HepG2 (cell line): ENCODE data around the gene NENF. TPM values are rescaled to one million over a fixed set of nuclear protein-coding genes. Genes with fewer than 3 reads are reported as not detected.

Source experiments
- ATAC-seq: fragments of 200-7000 bp; cut with Tn5 transposase; 3 replicates; pipeline ENCODE4 v1.9.1; 2020; ENCODE audit warnings: mild to moderate bottlenecking, moderate library complexity
- BruUV-seq: library from RNA; stranded (reverse); fragments of 400-500 nt; replicated peaks from 2 replicates; lab custom pipeline; 2021; lab: Mats Ljungman, UMichigan
- CTCF ChIA-PET: fragments of 300-600 bp; formaldehyde crosslinking; extraction: SDS; loops from one replicate; lab custom pipeline; 2021; ENCODE audit warnings: low total read pairs, inconsistent platforms, low intra/inter-chr PET ratio; lab: Yijun Ruan, JAX
- POLR2A ChIA-PET: fragments of 350-600 bp; sonication (Branson Sonifier 250); formaldehyde crosslinking; loops from one replicate; lab custom pipeline; 2020; ENCODE audit warnings: antibody characterized with exemption, inconsistent platforms; lab: Yijun Ruan, JAX
- DNase-seq: peaks from one replicate; pipeline ENCODE4 v3.0.0-alpha.2; 2015; ENCODE audit warnings: low spot score
- FAIRE-seq: peaks from 3 replicates; lab custom pipeline; 2011; peaks lifted over from hg19 to GRCh38; lab: Jason Lieb, UNC
- H2AFZ ChIP-seq: one replicate; pipeline ENCODE4 v1.6.1; 2011; ENCODE audit warnings: low read length, inconsistent platforms
- H3K27ac ChIP-seq: fragments of 300-600 bp; 3 replicates; pipeline ENCODE4 v1.8.0; 2011; ENCODE audit warnings: mixed run types, mild to moderate bottlenecking, mixed read lengths, low read length, inconsistent platforms; ENCODE audit not compliant: insufficient read depth; ENCODE audit errors: extremely low read length
- H3K27me3 ChIP-seq, 2 experiments: fragments of 200-600 bp in 1 of 2; 2 replicates in 1 of 2; 3 replicates in 1 of 2; pipeline versions ENCODE4 v1.6.0 to v1.8.0; 2011; ENCODE audit warnings: low read length in 2 of 2, mild to moderate bottlenecking in 2 of 2, moderate library complexity in 2 of 2, inconsistent platforms in 1 of 2; ENCODE audit not compliant: insufficient read depth in 2 of 2, control insufficient read depth in 1 of 2
- H3K36me3 ChIP-seq, 2 experiments: fragments of 200-600 bp in 1 of 2; replicated peaks in 1 of 2; 2 replicates in 1 of 2; 3 replicates in 1 of 2; pipeline versions ENCODE4 v1.5.1 to v1.8.0; 2011; ENCODE audit warnings: low read length in 2 of 2, inconsistent platforms in 1 of 2; ENCODE audit not compliant: insufficient read depth in 2 of 2, control insufficient read depth in 1 of 2
- H3K4me1 ChIP-seq: 2 replicates; pipeline ENCODE4 v1.5.1; 2012; ENCODE audit warnings: low read length, inconsistent platforms; ENCODE audit not compliant: insufficient read depth
- H3K4me2 ChIP-seq: 2 replicates; pipeline ENCODE4 v1.6.0; 2011; ENCODE audit warnings: low read depth, low read length, inconsistent platforms
- H3K4me3 ChIP-seq, 3 experiments: fragments of 200-600 bp in 1 of 3; sonication (generic), shearing (Covaris generic) in 1 of 3; replicated peaks in 1 of 3; 2 replicates each; pipeline ENCODE4 v1.5.1; 2011 to 2016; ENCODE audit warnings: low read length in 3 of 3, inconsistent platforms in 2 of 3, low read depth in 2 of 3, mild to moderate bottlenecking in 2 of 3, control low read depth in 1 of 3, mixed read lengths in 1 of 3; ENCODE audit not compliant: insufficient read depth in 1 of 3
- H3K79me2 ChIP-seq: one replicate; pipeline ENCODE4 v1.6.1; 2011; ENCODE audit warnings: low read length, inconsistent platforms; ENCODE audit not compliant: insufficient read depth
- H3K9ac ChIP-seq: 2 replicates; pipeline ENCODE4 v1.6.0; 2011; ENCODE audit warnings: mild to moderate bottlenecking, low read depth, low read length, inconsistent platforms; ENCODE audit not compliant: insufficient read depth
- H3K9me3 ChIP-seq: 2 replicates; pipeline ENCODE4 v1.5.1; 2012; ENCODE audit warnings: mild to moderate bottlenecking, low read length
- H4K20me1 ChIP-seq: 2 replicates; pipeline ENCODE4 v1.6.0; 2011; ENCODE audit warnings: inconsistent platforms, mild to moderate bottlenecking, low read length, moderate library complexity; ENCODE audit not compliant: insufficient read depth
- GLI4 ChIP-seq: sonication (generic); formaldehyde crosslinking; IDR thresholded peaks from 2 replicates; pipeline ENCODE4 v1.5.1; 2020; ENCODE audit warnings: missing genetic modification reagents, mild to moderate bottlenecking, moderate library complexity, borderline replicate concordance
- GTF3A ChIP-seq: sonication (generic); formaldehyde crosslinking; conservative IDR thresholded peaks from 2 replicates; pipeline ENCODE4 v1.4.0; 2020; ENCODE audit warnings: mild to moderate bottlenecking, missing genetic modification reagents
- ISL2 ChIP-seq: sonication (generic); formaldehyde crosslinking; IDR thresholded peaks from 2 replicates; pipeline ENCODE4 v1.5.0; 2020; ENCODE audit warnings: missing genetic modification reagents
- NFIC ChIP-seq: IDR thresholded peaks from 2 replicates; pipeline ENCODE4 v1.6.1; 2012; ENCODE audit warnings: mild to moderate bottlenecking, low read length, inconsistent platforms
- PHB2 ChIP-seq: fragments of 450-650 bp; IDR thresholded peaks from 2 replicates; pipeline ENCODE4 v1.6.1; 2018; ENCODE audit not compliant: partially characterized antibody
- PRPF4 ChIP-seq: fragments of 200-400 bp; formaldehyde crosslinking; IDR thresholded peaks from 2 replicates; pipeline ENCODE4 v1.6.1; 2016; ENCODE audit warnings: low read length, low read depth; ENCODE audit not compliant: poor library complexity, severe bottlenecking
- SOX5 ChIP-seq: IDR thresholded peaks from 2 replicates; pipeline ENCODE4 v1.6.1; 2016; ENCODE audit warnings: borderline replicate concordance
- ZNF124 ChIP-seq: sonication (generic); formaldehyde crosslinking; IDR thresholded peaks from 2 replicates; pipeline ENCODE4 v1.4.0; 2020; ENCODE audit warnings: missing genetic modification reagents
- ZNF550 ChIP-seq: sonication (generic); formaldehyde crosslinking; IDR thresholded peaks from 2 replicates; pipeline ENCODE4 v1.4.0; 2020; ENCODE audit warnings: mild to moderate bottlenecking, missing genetic modification reagents, borderline replicate concordance
- ZNF564 ChIP-seq: sonication (generic); formaldehyde crosslinking; IDR thresholded peaks from 2 replicates; pipeline ENCODE4 v1.8.1; 2023; ENCODE audit warnings: mild to moderate bottlenecking, missing genetic modification reagents
- ZNF660 ChIP-seq: sonication (generic); formaldehyde crosslinking; IDR thresholded peaks from 2 replicates; pipeline ENCODE4 v1.5.1; 2020; ENCODE audit warnings: mild to moderate bottlenecking, low read depth, missing genetic modification reagents, borderline replicate concordance
- WGBS: methylation state at CpG from one replicate; pipeline ENCODE4 v1.1.6; 2017; ENCODE audit warnings: low lambda C conversion rate; 5-methylcytosine and 5-hydroxymethylcytosine counted together
- in situ Hi-C: cut with HindIII; loops from 2 replicates; pipeline ENCODE4 v1.10.0; 2017; ENCODE audit warnings: low pct_unique_long_range_greater_than_20kb; ENCODE audit not compliant: extremely low pct_ligation_motif_present
- intact Hi-C: fragments of 100-400 bp; cut with micrococcal nuclease; formaldehyde crosslinking; loops from one replicate; pipeline ENCODE4 v1.10.0; 2022; ENCODE audit not compliant: unreplicated experiment
- polyA plus RNA-seq, 8 experiments: library from polyadenylated mRNA; depleted of rRNA in 3 of 8; stranded (reverse) in 7 of 8; unstranded in 1 of 8; fragments of >200 nt; fragmentation: Illumina TruSeq in 4 of 8; extraction: Trizol in 4 of 8; gene quantifications; 2 replicates each; pipeline versions ENCODE4 v1.2.1 to v1.2.3, GENCODE V29; 2011 to 2016; ENCODE audit warnings: low read depth in 4 of 8, missing spikeins in 1 of 8, mixed read lengths in 1 of 8; ENCODE audit not compliant: insufficient read depth in 1 of 8
- total RNA-seq, 5 experiments: library from RNA; depleted of rRNA; stranded (reverse); fragments of >200 nt; fragmentation: Illumina TruSeq; extraction: Trizol; gene quantifications; 2 replicates each; pipeline ENCODE4 v1.2.3, GENCODE V29; 2016; ENCODE audit warnings: low read depth in 1 of 5
- TF ChIP-seq, protein P1 (sequence below): sonication (generic); formaldehyde crosslinking; IDR thresholded peaks from 2 replicates; pipeline ENCODE4 v1.5.0; 2020; ENCODE audit warnings: missing genetic modification reagents, mild to moderate bottlenecking, borderline replicate concordance
- TF ChIP-seq, protein P2 (sequence below): sonication (generic); formaldehyde crosslinking; IDR thresholded peaks from 2 replicates; pipeline ENCODE4 v1.9.0; 2021; ENCODE audit warnings: missing genetic modification reagents, borderline replicate concordance
- TF ChIP-seq, protein P3 (sequence below): sonication (generic); formaldehyde crosslinking; conservative IDR thresholded peaks from 2 replicates; pipeline ENCODE4 v1.8.0; 2022; ENCODE audit warnings: missing genetic modification reagents

Gene NENF
- total and polyA plus RNA-seq, 2 of the 13 experiments (the other 11 are each of a cell fraction or from before 2014, with no cell fraction given), result 31.7 to 40.4 TPM

DNA sequence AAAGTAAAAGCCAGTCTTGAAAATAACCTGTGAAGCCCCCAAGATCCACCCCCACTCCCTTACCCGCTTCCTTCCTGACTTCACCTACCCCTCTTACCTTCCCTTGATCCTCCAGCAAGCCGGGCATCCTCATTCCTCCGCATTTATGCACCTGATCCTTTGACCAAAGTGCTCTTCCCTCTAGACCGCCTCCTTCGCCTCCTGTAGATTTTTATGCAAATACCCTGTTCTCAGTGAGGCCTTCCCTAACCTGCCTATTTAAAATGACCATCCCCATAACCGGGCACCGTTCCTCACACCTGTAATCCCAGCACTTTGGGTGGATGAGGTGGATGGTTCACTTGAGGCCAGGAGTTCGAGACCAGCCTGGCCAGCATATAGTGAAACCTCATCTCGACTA, 1.1 kb upstream of the NENF start:
- Histone ChIP-seq H3K27me3 (peaks cover 0 to 7% of the 10 kb centered on the region in 2 experiments; a peak in 2 of 5 replicates), H4K20me1 (no peaks in the 10 kb centered on the region), H3K4me2 (peak overlapping the region; percentile 95; the same call in 1 of the 2 replicates), H2AFZ (no peak overlapping the region), H3K79me2 (no peaks in the 10 kb centered on the region), H3K4me1 (peaks cover 39% of the 10 kb centered on the region), H3K9ac (no peak overlapping the region), H3K9me3 (no peaks in the 10 kb centered on the region), H3K4me3 (no peak overlapping the region)
- BruUV-seq, result no TSS peak
- CTCF ChIA-PET, result no interaction called here
- in situ Hi-C loops, result no loop called here
- WGBS, result 44% methylated on average over 9 of the region's 9 CpGs
- no peak for FAIRE-seq
- TF ChIP-seq, protein P1, sequence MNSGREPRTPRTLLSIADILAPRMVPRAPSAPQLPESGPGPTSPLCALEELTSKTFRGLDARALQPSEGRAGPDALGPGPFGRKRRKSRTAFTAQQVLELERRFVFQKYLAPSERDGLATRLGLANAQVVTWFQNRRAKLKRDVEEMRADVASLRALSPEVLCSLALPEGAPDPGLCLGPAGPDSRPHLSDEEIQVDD (CRISPR knock-in tag), result no peak
- TF ChIP-seq GTF3A (CRISPR knock-in tag) (no peak), ZNF124 (CRISPR knock-in tag) (no peak), SOX5 (CRISPR knock-in tag) (no peak), NFIC (no peak), GLI4 (CRISPR knock-in tag) (no peak), PHB2 (no peak), ISL2 (CRISPR knock-in tag) (no peak), ZNF660 (CRISPR knock-in tag) (no peak), ZNF550 (CRISPR knock-in tag) (no peak), PRPF4 (no peak), ZNF564 (CRISPR knock-in tag) (no peak)
- TF ChIP-seq, protein P2, sequence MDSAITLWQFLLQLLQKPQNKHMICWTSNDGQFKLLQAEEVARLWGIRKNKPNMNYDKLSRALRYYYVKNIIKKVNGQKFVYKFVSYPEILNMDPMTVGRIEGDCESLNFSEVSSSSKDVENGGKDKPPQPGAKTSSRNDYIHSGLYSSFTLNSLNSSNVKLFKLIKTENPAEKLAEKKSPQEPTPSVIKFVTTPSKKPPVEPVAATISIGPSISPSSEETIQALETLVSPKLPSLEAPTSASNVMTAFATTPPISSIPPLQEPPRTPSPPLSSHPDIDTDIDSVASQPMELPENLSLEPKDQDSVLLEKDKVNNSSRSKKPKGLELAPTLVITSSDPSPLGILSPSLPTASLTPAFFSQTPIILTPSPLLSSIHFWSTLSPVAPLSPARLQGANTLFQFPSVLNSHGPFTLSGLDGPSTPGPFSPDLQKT (CRISPR knock-in tag), result no peak
- TF ChIP-seq, protein P3, sequence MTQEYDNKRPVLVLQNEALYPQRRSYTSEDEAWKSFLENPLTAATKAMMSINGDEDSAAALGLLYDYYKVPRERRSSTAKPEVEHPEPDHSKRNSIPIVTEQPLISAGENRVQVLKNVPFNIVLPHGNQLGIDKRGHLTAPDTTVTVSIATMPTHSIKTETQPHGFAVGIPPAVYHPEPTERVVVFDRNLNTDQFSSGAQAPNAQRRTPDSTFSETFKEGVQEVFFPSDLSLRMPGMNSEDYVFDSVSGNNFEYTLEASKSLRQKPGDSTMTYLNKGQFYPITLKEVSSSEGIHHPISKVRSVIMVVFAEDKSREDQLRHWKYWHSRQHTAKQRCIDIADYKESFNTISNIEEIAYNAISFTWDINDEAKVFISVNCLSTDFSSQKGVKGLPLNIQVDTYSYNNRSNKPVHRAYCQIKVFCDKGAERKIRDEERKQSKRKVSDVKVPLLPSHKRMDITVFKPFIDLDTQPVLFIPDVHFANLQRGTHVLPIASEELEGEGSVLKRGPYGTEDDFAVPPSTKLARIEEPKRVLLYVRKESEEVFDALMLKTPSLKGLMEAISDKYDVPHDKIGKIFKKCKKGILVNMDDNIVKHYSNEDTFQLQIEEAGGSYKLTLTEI (CRISPR knock-in tag), result no peak
- TF ChIP-seq, all 625 proteins: peak for 0
- intact Hi-C loops, result loop anchor here (1.0 kb wide), 1 partner anchor 396 kb away; the partner anchor contains the start of genes DTL and INTS7
- POLR2A ChIA-PET, result no interaction called here
- H3K36me3 ChIP-seq, result no peaks in the 10 kb centered on the region
- H3K27ac ChIP-seq, result no peak overlapping the region
- ATAC-seq (no peak), DNase-seq (no peak)
